Keratinocyte (primary cell): Measurements from ENCODE around the gene CORO7. TPM values are rescaled to one million over a fixed set of nuclear protein-coding genes. Genes with fewer than 3 reads are reported as not detected.

ENCODE experiments used
- DNase-seq: peaks from one replicate; pipeline ENCODE4 v3.0.0-alpha.2; 2011; ENCODE audit warnings: low read depth, missing footprints, low spot score
- FAIRE-seq: peaks from 2 replicates; lab custom pipeline; 2011; peaks lifted over from hg19 to GRCh38; lab: Jason Lieb, UNC
- H2AFZ ChIP-seq: 2 replicates; pipeline ENCODE4 v1.6.0; 2012; ENCODE audit warnings: low read length, control low read depth, inconsistent platforms; ENCODE audit not compliant: control insufficient read depth
- H3K27ac ChIP-seq: 2 replicates; pipeline ENCODE4 v1.5.1; 2011; ENCODE audit warnings: low read length; ENCODE audit not compliant: control insufficient read depth, insufficient read depth
- H3K27me3 ChIP-seq: 3 replicates; pipeline ENCODE4 v1.6.0; 2011; ENCODE audit warnings: low read length; ENCODE audit not compliant: control insufficient read depth, insufficient read depth; ENCODE audit errors: extremely low read depth
- H3K36me3 ChIP-seq, 2 experiments: 2 replicates in 1 of 2; 3 replicates in 1 of 2; pipeline ENCODE4 v1.5.1; 2011; ENCODE audit warnings: low read length in 2 of 2, mild to moderate bottlenecking in 1 of 2; ENCODE audit not compliant: control insufficient read depth in 2 of 2, insufficient read depth in 2 of 2; ENCODE audit errors: extremely low read depth in 1 of 2
- H3K4me1 ChIP-seq: 3 replicates; pipeline ENCODE4 v1.5.1; 2011; ENCODE audit warnings: low read length; ENCODE audit not compliant: control insufficient read depth, insufficient read depth; ENCODE audit errors: extremely low read depth
- H3K4me2 ChIP-seq: 3 replicates; pipeline ENCODE4 v1.6.0; 2011; ENCODE audit warnings: low read depth, low read length; ENCODE audit not compliant: control insufficient read depth, insufficient read depth; ENCODE audit errors: extremely low read depth
- H3K4me3 ChIP-seq, 3 experiments: fragments of 200-600 bp in 1 of 3; sonication (generic) in 1 of 3; 2 replicates in 2 of 3; 3 replicates in 1 of 3; pipeline ENCODE4 v1.5.1; 2011 to 2016; ENCODE audit warnings: low read length in 3 of 3, mild to moderate bottlenecking in 3 of 3, control low read depth in 2 of 3, inconsistent platforms in 1 of 3, low read depth in 1 of 3, mixed read lengths in 1 of 3, mixed run types in 1 of 3, moderate library complexity in 1 of 3; ENCODE audit not compliant: control insufficient read depth in 2 of 3, insufficient read depth in 2 of 3; ENCODE audit errors: extremely low read depth in 1 of 3
- H3K79me2 ChIP-seq: 2 replicates; pipeline ENCODE4 v1.6.0; 2012; ENCODE audit warnings: low read length; ENCODE audit not compliant: control insufficient read depth, insufficient read depth
- H3K9ac ChIP-seq: 3 replicates; pipeline ENCODE4 v1.6.0; 2011; ENCODE audit warnings: low read length; ENCODE audit not compliant: control insufficient read depth, insufficient read depth; ENCODE audit errors: extremely low read depth
- H3K9me1 ChIP-seq: 3 replicates; pipeline ENCODE4 v1.6.0; 2011; ENCODE audit warnings: low read length; ENCODE audit not compliant: control insufficient read depth, insufficient read depth; ENCODE audit errors: extremely low read depth
- H3K9me3 ChIP-seq: 2 replicates; pipeline ENCODE4 v1.5.1; 2012; ENCODE audit warnings: low read depth, low read length; ENCODE audit not compliant: control insufficient read depth
- H4K20me1 ChIP-seq: 3 replicates; pipeline ENCODE4 v1.6.0; 2011; ENCODE audit warnings: low read length; ENCODE audit not compliant: control insufficient read depth, insufficient read depth; ENCODE audit errors: extremely low read depth
- CTCF ChIP-seq, 3 experiments: IDR thresholded peaks in 1 of 3; conservative IDR thresholded peaks in 1 of 3; optimal IDR thresholded peaks in 1 of 3; 2 replicates in 2 of 3; 3 replicates in 1 of 3; pipeline versions ENCODE3 to v1.5.1; 2011; ENCODE audit warnings: low read length in 3 of 3, mild to moderate bottlenecking in 3 of 3, moderate library complexity in 2 of 3, control low read depth in 1 of 3, inconsistent platforms in 1 of 3; ENCODE audit not compliant: insufficient read depth in 2 of 3; ENCODE audit errors: extremely low read depth in 1 of 3
- EZH2 ChIP-seq: IDR thresholded peaks from one replicate; pipeline ENCODE4 v1.6.1; 2012; ENCODE audit warnings: inconsistent platforms, mild to moderate bottlenecking, low read length, moderate library complexity
- dilution Hi-C: fragments of 300-500 bp; cut with MboI; formaldehyde crosslinking; loops from one replicate; pipeline ENCODE4 v1.7.0; 2020; ENCODE audit warnings: low sequenced_read_pairs; ENCODE audit not compliant: extremely low pct_ligation_motif_present
- polyA plus RNA-seq, 5 experiments: library from polyadenylated mRNA; depleted of rRNA in 3 of 5; stranded (reverse) in 3 of 5; stranded (forward) in 1 of 5; unstranded in 1 of 5; fragments of >200 nt; gene quantifications; 1 replicate in 1 of 5; 2 replicates in 3 of 5; 3 replicates in 1 of 5; pipeline versions ENCODE4 v1.2.1 to v1.2.3, GENCODE V29; 2011 to 2012; ENCODE audit warnings: missing spikeins in 2 of 5, low read depth in 1 of 5, low replicate concordance in 1 of 5

CORO7 gene
- polyA plus RNA-seq, 1 donor (not counting 4 experiments of a cell fraction or from before 2014, with no cell fraction given) = 8.4 TPM

- DNase-seq = no peak
- H4K20me1 ChIP-seq = peaks cover 3% of the 10 kb centered on the region
- no peaks in the 10 kb centered on the region for H3K9me3 ChIP-seq
- no peak overlapping the region for H3K9ac ChIP-seq
- no peak overlapping the region for H3K4me2 ChIP-seq
- no peaks in the 10 kb centered on the region for H3K27me3 ChIP-seq
- H3K4me3 ChIP-seq = no peak overlapping the region
- H2AFZ ChIP-seq = no peak overlapping the region
- no peaks in the 10 kb centered on the region for H3K79me2 ChIP-seq
- H3K36me3 ChIP-seq = peaks cover 7 to 26% of the 10 kb centered on the region in 2 experiments
- H3K27ac ChIP-seq = no peak overlapping the region
- dilution Hi-C loops = no loop called here
- no peaks in the 10 kb centered on the region for H3K4me1 ChIP-seq
- TF ChIP-seq CTCF (optimal IDR thresholded peaks at IDR 0.05 in 1 of 3, IDR thresholded peaks at IDR 0.05 in 1 of 3, conservative IDR thresholded peaks at IDR 0.05 in 1 of 3; ENCODE audit: extremely low read depth in 1 of 3, insufficient read depth in 2 of 3, low read length in 3 of 3) (no peak), EZH2 (no peak)
- H3K9me1 ChIP-seq = no peaks in the 10 kb centered on the region
- no peak for FAIRE-seq
Measured at GRCh38 chr16:4385789-4386450, 30.5 kb downstream of the CORO7 start.

GRCh38 chr16:4385066-4385788 is 31.2 kb downstream of the CORO7 start:
- Histone ChIP-seq H3K9ac (no peak overlapping the region), H3K27ac (no peak overlapping the region), H3K4me2 (no peak overlapping the region)

More at GRCh38 chr16:4385066-4385788, 31.2 kb downstream of the CORO7 start:
- Histone ChIP-seq H3K4me1 (no peaks in the 10 kb centered on the region), H2AFZ (no peak overlapping the region), H4K20me1 (peaks cover 3% of the 10 kb centered on the region), H3K9me3 (no peaks in the 10 kb centered on the region), H3K9me1 (no peaks in the 10 kb centered on the region), H3K79me2 (no peaks in the 10 kb centered on the region), H3K36me3 (peaks cover 11 to 22% of the 10 kb centered on the region in 2 experiments), H3K27me3 (no peaks in the 10 kb centered on the region), H3K4me3 (no peak overlapping the region)
- no peak for FAIRE-seq
- dilution Hi-C loops = no loop called here
- DNase-seq = no peak
- TF ChIP-seq EZH2 (no peak), CTCF (optimal IDR thresholded peaks at IDR 0.05 in 1 of 3, IDR thresholded peaks at IDR 0.05 in 1 of 3, conservative IDR thresholded peaks at IDR 0.05 in 1 of 3; ENCODE audit: extremely low read depth in 1 of 3, insufficient read depth in 2 of 3, low read length in 3 of 3) (no peak)
